Peyer's patch (tissue), 4 donors: Measurements from ENCODE around the gene IST1.

Experiments
- CTCF ChIP-seq, 6 experiments: fragments of 450-650 bp in 4 of 6; fragments of 200-600 bp in 2 of 6; sonication (generic) in 1 of 6; IDR thresholded peaks; one replicate each; pipeline ENCODE4 v1.5.1; 2017 to 2019; ENCODE audit warnings: antibody characterized with exemption in 6 of 6, mild to moderate bottlenecking in 3 of 6, moderate library complexity in 1 of 6
- POLR2A ChIP-seq, 2 donors: fragments of 450-650 bp; IDR thresholded peaks; one replicate each; pipeline ENCODE4 v1.5.1; 2017; ENCODE audit warnings: antibody characterized with exemption in 2 of 2, mild to moderate bottlenecking in 2 of 2, moderate library complexity in 2 of 2

- no peak for TF ChIP-seq CTCF (IDR thresholded peaks at IDR 0.05)
- no peak for TF ChIP-seq POLR2A (IDR thresholded peaks at IDR 0.05)
Measured at GRCh38 chr16:71965223-71965622, 69.9 kb downstream of the IST1 start.
